Right lobe of liver (tissue), 6 donors: ENCODE measurements around the gene C10orf67. TPM values are rescaled to one million over a fixed set of nuclear protein-coding genes. Genes with fewer than 3 reads are reported as not detected.

Source experiments
- ATAC-seq, 4 donors: fragments of 200-7000 bp; cut with Tn5 transposase; one replicate each; pipeline ENCODE4 v1.9.1; 2020; ENCODE audit warnings: mild to moderate bottlenecking in 4 of 4, moderate library complexity in 4 of 4
- DNase-seq, 3 donors: peaks; one replicate each; pipeline ENCODE4 v3.0.0-alpha.2; 2020
- H3K27ac ChIP-seq, 3 donors: fragments of 200-600 bp; one replicate each; pipeline ENCODE4 v1.8.0; 2022
- H3K27me3 ChIP-seq, 2 donors: fragments of 200-600 bp; one replicate each; pipeline ENCODE4 v1.8.0; 2022
- H3K36me3 ChIP-seq, 4 donors: fragments of 200-600 bp; sonication (generic) in 1 of 4; one replicate each; pipeline versions ENCODE4 v1.5.1 to v1.8.0; 2017 to 2022; ENCODE audit warnings: control low read depth in 1 of 4
- H3K4me1 ChIP-seq, 4 donors: fragments of 200-600 bp; sonication (generic) in 1 of 4; one replicate each; pipeline versions ENCODE4 v1.5.1 to v1.8.0; 2017 to 2022; ENCODE audit warnings: control low read depth in 1 of 4
- H3K4me3 ChIP-seq, 3 donors: fragments of 200-600 bp; one replicate each; pipeline ENCODE4 v1.8.0; 2022
- H3K9me3 ChIP-seq, 4 donors: fragments of 200-600 bp; sonication (generic) in 1 of 4; one replicate each; pipeline versions ENCODE4 v1.5.1 to v1.8.0; 2017 to 2022; ENCODE audit warnings: control low read depth in 1 of 4
- POLR2A ChIP-seq: fragments of 450-650 bp; IDR thresholded peaks from one replicate; pipeline ENCODE4 v1.6.1; 2017; ENCODE audit warnings: antibody characterized with exemption, mild to moderate bottlenecking
- WGBS: methylation state at CpG from one replicate; pipeline ENCODE4 v1.1.6; 2018; ENCODE audit warnings: low coverage, low lambda C conversion rate; ENCODE audit not compliant: insufficient coverage; ENCODE audit errors: missing lambda C conversion rate; 5-methylcytosine and 5-hydroxymethylcytosine counted together
- intact Hi-C, 2 donors: fragments of 100-400 bp; cut with DNase I; formaldehyde crosslinking; loops; one replicate each; pipeline versions ENCODE4 v1.11.2 to v1.14.1; 2022
- total RNA-seq, 6 experiments: library from RNA; depleted of rRNA in 2 of 6; stranded (reverse); fragments of >200 nt in 2 of 6; fragmentation: NEBNext Ultra II Directional in 3 of 6; extraction: Animal tissue kit (Norgen Biotek cat#: 25700) in 3 of 6; gene quantifications; one replicate each; pipeline versions ENCODE4 v1.1.0 to v1.2.4, GENCODE V29; 2016 to 2023
- TF ChIP-seq, protein P1 (sequence below), 4 donors: fragments of 200-600 bp in 3 of 4; fragments of 450-650 bp in 1 of 4; IDR thresholded peaks; one replicate each; pipeline versions ENCODE4 v1.5.1 to v1.8.0; 2016 to 2022; ENCODE audit warnings: antibody characterized with exemption in 4 of 4, mild to moderate bottlenecking in 2 of 4
- donor health status: DM: no; HTN: yes; CAD: no.
- donor health status: DM: no; HTN: no; CAD: no.
- donor health status: DM: no; HTN: no; CAD: no.
- donor health status: DM: no; HTN: yes; CAD: no.
- donor health status: DM: no; HTN: yes; CAD: no.

C10orf67 gene
- total RNA-seq, 6 experiments from 2014 or later, result not detected

DNA sequence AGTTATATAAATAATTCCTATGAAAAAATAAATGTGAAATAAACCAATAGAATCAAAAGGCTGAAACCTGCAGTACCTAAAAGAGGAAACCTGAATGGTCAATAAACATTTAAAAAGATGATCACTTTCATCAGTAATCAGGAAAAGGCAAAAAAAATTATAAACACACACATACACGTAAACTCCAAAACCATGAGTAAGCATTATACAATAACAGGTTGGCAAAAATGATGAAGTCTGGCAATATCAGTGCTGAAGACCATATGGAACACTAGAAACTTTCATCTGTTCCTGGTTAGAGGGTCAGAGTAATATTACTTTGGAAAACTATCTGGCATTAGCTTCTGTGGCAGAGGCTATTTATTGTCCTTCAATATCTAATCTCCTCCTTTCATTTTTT lies 114.0 kb downstream of the C10orf67 start:
- ATAC-seq, result no peak

DNA sequence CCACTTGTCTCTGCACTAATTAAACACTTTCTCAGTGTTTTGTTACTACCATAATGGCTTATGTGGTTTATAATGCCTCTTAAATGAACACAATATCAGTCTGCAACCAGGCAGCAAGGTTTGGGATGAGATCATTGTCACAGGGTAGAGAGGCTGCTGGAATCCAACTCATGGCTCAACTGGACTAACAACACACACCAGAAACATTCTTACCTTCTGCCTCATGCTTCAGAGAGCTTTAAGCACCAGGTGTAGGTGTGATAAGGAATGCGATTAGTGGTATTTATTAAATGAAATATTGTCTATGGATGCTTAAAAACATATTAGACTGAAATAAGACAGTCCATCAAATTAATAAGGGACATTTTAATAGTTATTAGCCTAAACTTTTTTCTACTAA lies 127.1 kb downstream of the C10orf67 start:
- Histone ChIP-seq H3K9me3 (no peaks in the 10 kb centered on the region), H3K36me3 (no peaks in the 10 kb centered on the region), H3K27ac (no peak overlapping the region), H3K4me1 (no peaks in the 10 kb centered on the region), H3K27me3 (no peaks in the 10 kb centered on the region), H3K4me3 (no peak overlapping the region)
- intact Hi-C loops, result no loop called here
- DNase-seq (no peak), ATAC-seq (no peak)
- 73% methylated on average over 1 of the region's 1 CpG for WGBS
- TF ChIP-seq, protein P1, sequence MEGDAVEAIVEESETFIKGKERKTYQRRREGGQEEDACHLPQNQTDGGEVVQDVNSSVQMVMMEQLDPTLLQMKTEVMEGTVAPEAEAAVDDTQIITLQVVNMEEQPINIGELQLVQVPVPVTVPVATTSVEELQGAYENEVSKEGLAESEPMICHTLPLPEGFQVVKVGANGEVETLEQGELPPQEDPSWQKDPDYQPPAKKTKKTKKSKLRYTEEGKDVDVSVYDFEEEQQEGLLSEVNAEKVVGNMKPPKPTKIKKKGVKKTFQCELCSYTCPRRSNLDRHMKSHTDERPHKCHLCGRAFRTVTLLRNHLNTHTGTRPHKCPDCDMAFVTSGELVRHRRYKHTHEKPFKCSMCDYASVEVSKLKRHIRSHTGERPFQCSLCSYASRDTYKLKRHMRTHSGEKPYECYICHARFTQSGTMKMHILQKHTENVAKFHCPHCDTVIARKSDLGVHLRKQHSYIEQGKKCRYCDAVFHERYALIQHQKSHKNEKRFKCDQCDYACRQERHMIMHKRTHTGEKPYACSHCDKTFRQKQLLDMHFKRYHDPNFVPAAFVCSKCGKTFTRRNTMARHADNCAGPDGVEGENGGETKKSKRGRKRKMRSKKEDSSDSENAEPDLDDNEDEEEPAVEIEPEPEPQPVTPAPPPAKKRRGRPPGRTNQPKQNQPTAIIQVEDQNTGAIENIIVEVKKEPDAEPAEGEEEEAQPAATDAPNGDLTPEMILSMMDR (IDR thresholded peaks at IDR 0.05), result no peak
- no peak for TF ChIP-seq POLR2A

More for the DNA sequence above, 114.0 kb downstream of the C10orf67 start:
- H3K27me3 ChIP-seq, result no peaks in the 10 kb centered on the region
- no peaks in the 10 kb centered on the region for H3K4me1 ChIP-seq
- H3K36me3 ChIP-seq, result no peaks in the 10 kb centered on the region
- TF ChIP-seq, protein P1 (IDR thresholded peaks at IDR 0.05), result no peak
- no peaks in the 10 kb centered on the region for H3K9me3 ChIP-seq
- no peak for DNase-seq
- WGBS, result 63% methylated on average over 1 of the region's 1 CpG
- H3K27ac ChIP-seq, result no peak overlapping the region
- intact Hi-C loops, result no loop called here
- no peak overlapping the region for H3K4me3 ChIP-seq

DNA sequence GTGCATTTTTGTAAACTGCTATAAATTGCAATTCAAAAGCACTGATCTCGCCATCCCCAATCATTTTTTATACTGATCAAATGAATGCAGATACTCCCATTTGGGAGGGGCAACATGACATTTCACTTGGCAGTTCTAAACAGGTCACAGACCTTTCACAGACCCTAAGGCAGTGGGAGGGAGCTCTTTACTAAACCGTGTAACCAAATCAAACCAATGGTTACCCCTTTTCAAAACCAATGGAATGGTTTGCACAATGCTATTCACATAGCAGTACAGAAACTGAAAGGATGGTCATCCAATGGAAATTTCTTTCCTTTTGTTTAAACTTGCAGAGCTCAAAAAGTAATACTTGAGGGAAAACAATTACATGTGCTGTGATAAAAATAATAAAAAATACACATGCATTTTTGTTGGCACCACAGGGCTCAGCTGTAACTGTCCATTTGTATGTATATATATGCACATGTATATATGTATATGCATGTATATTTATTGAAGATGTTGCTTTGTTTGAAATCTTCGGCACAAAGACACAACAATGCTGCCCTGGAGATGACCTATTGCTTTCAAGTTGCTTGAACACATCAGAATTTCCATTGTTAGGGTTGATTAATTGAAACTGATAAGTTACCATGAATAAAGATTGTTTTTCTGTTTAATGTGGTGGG lies 138.5 kb downstream of the C10orf67 start:
- H3K9me3 ChIP-seq, result no peaks in the 10 kb centered on the region
- ATAC-seq (no peak), DNase-seq (no peak)
- H3K4me1 ChIP-seq, result no peaks in the 10 kb centered on the region
- intact Hi-C loops, result no loop called here
- H3K4me3 ChIP-seq, result no peak overlapping the region
- WGBS, result 26% methylated on average over 3 of the region's 3 CpGs
- no peaks in the 10 kb centered on the region for H3K36me3 ChIP-seq
- no peak for TF ChIP-seq POLR2A
- TF ChIP-seq, protein P1 (IDR thresholded peaks at IDR 0.05), result no peak
- H3K27me3 ChIP-seq, result peaks cover 0 to 18% of the 10 kb centered on the region in 2 donors
- H3K27ac ChIP-seq, result no peak overlapping the region

DNA sequence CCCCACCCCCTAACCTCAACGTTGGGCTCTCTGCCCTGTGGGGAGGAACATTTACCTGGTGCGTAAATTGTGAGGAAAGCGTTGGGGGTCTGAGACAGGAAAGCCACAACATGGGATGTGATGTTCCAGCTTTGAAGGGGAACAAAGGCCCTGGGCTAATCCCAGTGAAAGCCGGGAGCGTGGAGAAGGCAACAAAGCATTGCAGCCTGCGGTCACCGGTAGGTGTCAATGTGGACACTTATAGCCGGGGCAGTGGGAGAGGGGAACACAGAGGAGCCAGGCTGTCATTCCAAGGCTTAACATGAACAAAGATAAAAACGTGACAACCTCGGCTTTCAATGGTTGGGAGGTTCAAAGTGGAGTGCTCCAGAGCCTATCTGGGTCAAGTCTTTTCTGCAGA lies 139.8 kb downstream of the C10orf67 start:
- Histone ChIP-seq H3K4me3 (no peak overlapping the region), H3K27me3 (peaks cover under 1 to 18% of the 10 kb centered on the region in 2 donors), H3K4me1 (no peaks in the 10 kb centered on the region), H3K36me3 (no peaks in the 10 kb centered on the region), H3K27ac (no peak overlapping the region), H3K9me3 (no peaks in the 10 kb centered on the region)
- intact Hi-C loops, result no loop called here
- no peak for DNase-seq
- TF ChIP-seq POLR2A, result no peak
- TF ChIP-seq, protein P1 (IDR thresholded peaks at IDR 0.05), result no peak
- no peak for ATAC-seq
- 11% methylated on average over 10 of the region's 10 CpGs for WGBS
